ENCODE results near the gene FEM1C. TPM values are rescaled to one million over a fixed set of nuclear protein-coding genes. Genes with fewer than 3 reads are reported as not detected.

The FEM1C gene
- total RNA-seq, 1 donor from 2014 or later: 11.1 TPM

- no peak for TF ChIP-seq CTCF (IDR thresholded peaks at IDR 0.05)
- no peaks in the 10 kb centered on the region for H3K27me3 ChIP-seq
- H3K9me3 ChIP-seq: no peaks in the 10 kb centered on the region
- no peak overlapping the region for H3K27ac ChIP-seq
- no peaks in the 10 kb centered on the region for H3K4me1 ChIP-seq
- no peaks in the 10 kb centered on the region for H3K36me3 ChIP-seq
- intact Hi-C loops (cut with DNase I): no loop called here
- DNase-seq (ENCODE audit: low spot score in 2 of 2): no peak
- no peak overlapping the region for H3K4me3 ChIP-seq
Measured at GRCh38 chr5:115500225-115500624, 44.4 kb downstream of the FEM1C start.

- H3K27me3 ChIP-seq: no peaks in the 10 kb centered on the region
- H3K4me3 ChIP-seq: no peak overlapping the region
- H3K36me3 ChIP-seq: no peaks in the 10 kb centered on the region
- DNase-seq (ENCODE audit: low spot score in 2 of 2): no peak
- H3K4me1 ChIP-seq: peaks cover 0 to 4% of the 10 kb centered on the region in 2 donors
- no peak for TF ChIP-seq CTCF (IDR thresholded peaks at IDR 0.05)
- H3K27ac ChIP-seq: no peak overlapping the region
- intact Hi-C loops (cut with DNase I): no loop called here
- no peaks in the 10 kb centered on the region for H3K9me3 ChIP-seq
Measured at GRCh38 chr5:115496936-115497576, 47.5 kb downstream of the FEM1C start.

- H3K4me1 ChIP-seq: peaks cover 0 to 4% of the 10 kb centered on the region in 2 donors
- no peak for TF ChIP-seq CTCF (IDR thresholded peaks at IDR 0.05)
- H3K27me3 ChIP-seq: no peaks in the 10 kb centered on the region
- H3K9me3 ChIP-seq: no peaks in the 10 kb centered on the region
- no peaks in the 10 kb centered on the region for H3K36me3 ChIP-seq
- H3K27ac ChIP-seq: no peak overlapping the region
- DNase-seq (ENCODE audit: low spot score in 2 of 2): no peak
- intact Hi-C loops (cut with DNase I): no loop called here
- no peak overlapping the region for H3K4me3 ChIP-seq
Measured at GRCh38 chr5:115494570-115495289, 49.8 kb downstream of the FEM1C start.

- H3K27me3 ChIP-seq: no peaks in the 10 kb centered on the region
- no peaks in the 10 kb centered on the region for H3K9me3 ChIP-seq
- H3K36me3 ChIP-seq: no peaks in the 10 kb centered on the region
- intact Hi-C loops (cut with DNase I): no loop called here
- DNase-seq (ENCODE audit: low spot score in 2 of 2): no peak
- H3K27ac ChIP-seq: no peak overlapping the region
- peaks cover 0 to 4% of the 10 kb centered on the region in 2 donors for H3K4me1 ChIP-seq
- no peak for TF ChIP-seq CTCF (IDR thresholded peaks at IDR 0.05)
- no peak overlapping the region for H3K4me3 ChIP-seq
Measured at GRCh38 chr5:115490596-115490995, 54.0 kb downstream of the FEM1C start.

GRCh38 chr5:115489733-115490132 lies 54.8 kb downstream of the FEM1C start:
- Histone ChIP-seq H3K4me3 (no peak overlapping the region), H3K9me3 (no peaks in the 10 kb centered on the region), H3K36me3 (no peaks in the 10 kb centered on the region), H3K27me3 (no peaks in the 10 kb centered on the region), H3K27ac (no peak overlapping the region), H3K4me1 (peaks cover 0 to 1% of the 10 kb centered on the region in 2 donors)
- no peak for TF ChIP-seq CTCF (IDR thresholded peaks at IDR 0.05)
- DNase-seq (ENCODE audit: low spot score in 2 of 2): no peak
- intact Hi-C loops (cut with DNase I): no loop called here

Data from ascending aorta (tissue), 2 donors.